Fibroblast of lung (primary cell): Measurements from ENCODE around the gene MAP3K4.
A peak's percentile ranks its signal among the peaks of the same experiment; 100 is the strongest.

Experiments used
- EZH2 ChIP-seq: IDR thresholded peaks from 2 replicates; pipeline ENCODE4 v1.5.1; 2012; ENCODE audit warnings: low read length, control low read depth, mild to moderate bottlenecking; ENCODE audit errors: missing control alignments
- TF ChIP-seq, protein P1 (sequence below), 2 donors: IDR thresholded peaks in 1 of 2; conservative IDR thresholded peaks in 1 of 2; 1 replicate in 1 of 2; 2 replicates in 1 of 2; pipeline ENCODE4 v1.5.1; 2011 to 2012; ENCODE audit warnings: low read length in 2 of 2, control low read depth in 1 of 2, inconsistent platforms in 1 of 2, low read depth in 1 of 2, mild to moderate bottlenecking in 1 of 2

DNA sequence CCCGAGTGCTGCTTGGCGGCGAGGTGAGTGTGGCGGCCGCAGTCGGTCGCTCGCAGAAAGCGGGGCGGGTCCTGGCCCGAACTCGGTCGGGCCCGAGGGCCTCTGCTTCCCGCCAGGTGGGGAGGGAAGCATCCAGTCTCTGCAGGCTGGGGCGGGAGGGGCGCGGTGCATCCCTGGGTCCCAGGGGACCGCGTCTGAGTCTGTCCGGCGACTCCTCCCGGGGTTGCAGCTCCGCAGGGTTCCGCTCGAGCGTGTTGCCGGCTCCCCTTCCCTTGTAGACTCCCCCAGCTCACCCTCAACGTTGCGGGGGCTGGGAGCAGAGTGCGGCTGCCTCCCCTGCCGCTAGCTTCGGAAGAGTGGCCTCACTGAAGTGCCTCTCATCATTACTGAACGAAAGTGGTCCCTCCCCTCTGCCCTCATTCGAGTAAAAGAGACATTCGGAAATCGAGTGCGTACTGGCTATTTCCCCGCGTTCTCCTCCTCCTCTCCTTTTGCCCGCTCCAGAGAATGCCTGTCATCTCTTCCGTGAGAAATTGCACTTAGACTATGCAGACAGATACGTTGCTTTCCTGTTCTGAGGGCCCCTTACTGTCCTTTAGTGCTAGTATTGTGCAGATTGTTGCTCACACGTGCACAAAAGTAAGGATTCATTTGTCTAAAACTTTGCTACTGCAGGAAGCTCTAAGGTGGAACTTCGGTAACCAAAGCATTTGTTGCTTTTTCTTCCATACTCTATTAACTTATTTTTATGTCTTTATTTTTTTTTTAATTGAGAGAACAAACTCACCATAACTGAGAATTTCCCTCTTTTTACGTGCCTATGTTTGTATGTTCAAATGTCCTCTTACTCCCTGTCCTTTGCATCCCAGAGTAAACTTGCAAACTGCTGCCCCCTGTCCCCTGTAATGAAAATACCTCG is 751 bp downstream of the MAP3K4 start:
- TF ChIP-seq, protein P1, sequence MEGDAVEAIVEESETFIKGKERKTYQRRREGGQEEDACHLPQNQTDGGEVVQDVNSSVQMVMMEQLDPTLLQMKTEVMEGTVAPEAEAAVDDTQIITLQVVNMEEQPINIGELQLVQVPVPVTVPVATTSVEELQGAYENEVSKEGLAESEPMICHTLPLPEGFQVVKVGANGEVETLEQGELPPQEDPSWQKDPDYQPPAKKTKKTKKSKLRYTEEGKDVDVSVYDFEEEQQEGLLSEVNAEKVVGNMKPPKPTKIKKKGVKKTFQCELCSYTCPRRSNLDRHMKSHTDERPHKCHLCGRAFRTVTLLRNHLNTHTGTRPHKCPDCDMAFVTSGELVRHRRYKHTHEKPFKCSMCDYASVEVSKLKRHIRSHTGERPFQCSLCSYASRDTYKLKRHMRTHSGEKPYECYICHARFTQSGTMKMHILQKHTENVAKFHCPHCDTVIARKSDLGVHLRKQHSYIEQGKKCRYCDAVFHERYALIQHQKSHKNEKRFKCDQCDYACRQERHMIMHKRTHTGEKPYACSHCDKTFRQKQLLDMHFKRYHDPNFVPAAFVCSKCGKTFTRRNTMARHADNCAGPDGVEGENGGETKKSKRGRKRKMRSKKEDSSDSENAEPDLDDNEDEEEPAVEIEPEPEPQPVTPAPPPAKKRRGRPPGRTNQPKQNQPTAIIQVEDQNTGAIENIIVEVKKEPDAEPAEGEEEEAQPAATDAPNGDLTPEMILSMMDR (conservative IDR thresholded peaks at IDR 0.05 in 1 of 2, IDR thresholded peaks at IDR 0.05 in 1 of 2; ENCODE audit: low read depth in 1 of 2, low read length in 2 of 2): peak; percentile 73 to 79
- no peak for TF ChIP-seq EZH2
